Measurements from ENCODE around the gene DRD1.

DRD1 gene

GRCh38 chr5:175444060-175444904 is at the start of gene DRD1:
Gene DRD1 (minus strand): TSS chr5:175444182. CDS start chr5:175443099, 1,083 bp downstream.
- DNase-seq: no peak

GRCh38 chr5:175493726-175494125 is 49.7 kb upstream of the DRD1 start:
- no peak for DNase-seq

GRCh38 chr5:175493260-175493659 is 49.3 kb upstream of the DRD1 start:
- no peak for DNase-seq

- no peak for DNase-seq
These were observed 47.2 kb upstream of the DRD1 start for GRCh38 chr5:175491223-175491622.

- DNase-seq: no peak
These were observed 45.9 kb upstream of the DRD1 start for GRCh38 chr5:175489693-175490443.

GRCh38 chr5:175487514-175488222 is 43.7 kb upstream of the DRD1 start:
- DNase-seq: no peak

- DNase-seq: no peak
These were observed 41.6 kb upstream of the DRD1 start for GRCh38 chr5:175485631-175486030.

GRCh38 chr5:175484829-175485228 is 40.8 kb upstream of the DRD1 start:
- no peak for DNase-seq

GRCh38 chr5:175484322-175484721 is 40.3 kb upstream of the DRD1 start:
- DNase-seq: no peak

GRCh38 chr5:175483337-175483736 is 39.4 kb upstream of the DRD1 start:
- no peak for DNase-seq

GRCh38 chr5:175479125-175479881 is 35.3 kb upstream of the DRD1 start:
- DNase-seq: no peak

- peak; percentile 27 for DNase-seq
These were observed 34.6 kb upstream of the DRD1 start, which contains the start of gene SFXN1 for GRCh38 chr5:175478384-175479124. Gene SFXN1 (plus strand): TSS chr5:175478560. CDS start chr5:175492104, 13,544 bp downstream.

GRCh38 chr5:175478008-175478383 is 34.0 kb upstream of the DRD1 start:
- peak; percentile 27 for DNase-seq

- no peak for DNase-seq
These were observed 33.5 kb upstream of the DRD1 start for GRCh38 chr5:175477440-175477839.

GRCh38 chr5:175475248-175475647 is 31.3 kb upstream of the DRD1 start:
- no peak for DNase-seq

GRCh38 chr5:175472378-175472777 is 28.4 kb upstream of the DRD1 start:
- no peak for DNase-seq

GRCh38 chr5:175471628-175472027 is 27.6 kb upstream of the DRD1 start:
- DNase-seq: no peak

GRCh38 chr5:175471196-175471595 is 27.2 kb upstream of the DRD1 start:
- no peak for DNase-seq

GRCh38 chr5:175470781-175471180 is 26.8 kb upstream of the DRD1 start:
- DNase-seq: no peak

GRCh38 chr5:175469916-175470315 is 25.9 kb upstream of the DRD1 start:
- no peak for DNase-seq

GRCh38 chr5:175468892-175469291 is 24.9 kb upstream of the DRD1 start:
- DNase-seq: no peak

All from NCI-H1694 (cell line).